GM23248 (cell line): Measurements from ENCODE around the gene THAP8.

ENCODE experiments used
- EZH2 ChIP-seq: fragments of 200-600 bp; sonication (generic); IDR thresholded peaks from 2 replicates; pipeline ENCODE4 v1.6.1; 2018; ENCODE audit warnings: antibody characterized with exemption, mild to moderate bottlenecking; ENCODE audit not compliant: insufficient read depth, poor library complexity, severe bottlenecking
- EZH2phosphoT487 ChIP-seq: fragments of 200-600 bp; sonication (generic); IDR thresholded peaks from 2 replicates; pipeline ENCODE4 v1.6.1; 2018; ENCODE audit warnings: antibody characterized with exemption, moderate library complexity, mild to moderate bottlenecking, low read depth; ENCODE audit not compliant: insufficient read depth

GRCh38 chr19:36010402-36010801 is 43.7 kb downstream of the THAP8 start:
- TF ChIP-seq EZH2 (no peak), EZH2phosphoT487 (no peak)
